ENCODE measurements around the gene SUSD6. TPM values are rescaled to one million over a fixed set of nuclear protein-coding genes. Genes with fewer than 3 reads are reported as not detected.

Gene SUSD6
- total RNA-seq, 1 experiment from 2014 or later, result 21.5 TPM

DNA sequence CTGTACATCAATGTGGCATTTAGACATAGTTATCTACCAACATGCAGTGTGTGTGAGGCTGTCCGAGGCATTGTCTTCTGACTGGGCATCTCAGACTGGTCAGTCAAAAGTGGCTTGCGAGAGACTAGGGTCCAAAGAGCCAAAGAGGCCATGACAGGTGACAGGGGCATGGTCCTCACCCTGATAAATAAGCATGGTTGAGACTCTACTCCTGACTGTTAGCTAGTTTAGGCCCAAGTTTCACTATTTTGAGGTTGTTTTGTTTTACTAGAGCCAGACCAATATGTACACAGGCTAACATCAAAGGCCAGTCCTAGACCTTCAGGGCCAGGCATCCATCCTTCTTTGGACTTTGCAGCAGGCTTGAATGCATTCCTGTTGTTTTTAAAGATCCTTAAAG is 78.6 kb downstream of the SUSD6 start:
- Mint-ChIP-seq H3K4me3 (ENCODE audit: unreplicated experiment) (no peak overlapping the region), H3K36me3 (ENCODE audit: insufficient read depth, unreplicated experiment) (no peaks in the 10 kb centered on the region), H3K9me3 (ENCODE audit: unreplicated experiment) (no peaks in the 10 kb centered on the region), H3K4me1 (ENCODE audit: low read depth, unreplicated experiment) (peaks cover 27% of the 10 kb centered on the region), H3K27me3 (ENCODE audit: insufficient read depth, unreplicated experiment) (no peaks in the 10 kb centered on the region), H3K27ac (ENCODE audit: unreplicated experiment) (no peak overlapping the region)
- DNase-seq, result no peak
- Histone ChIP-seq H3K27me3 (replicated peaks; ENCODE audit: control insufficient read depth, insufficient read depth, low read length) (no peaks in the 10 kb centered on the region), H3K4me1 (peaks cover 34% of the 10 kb centered on the region), H3K9me3 (no peaks in the 10 kb centered on the region), H3K4me3 (ENCODE audit: low read depth, low read length) (no peak overlapping the region), H3K36me3 (ENCODE audit: control insufficient read depth, insufficient read depth, low read length) (no peaks in the 10 kb centered on the region)
- TF ChIP-seq, protein P1, sequence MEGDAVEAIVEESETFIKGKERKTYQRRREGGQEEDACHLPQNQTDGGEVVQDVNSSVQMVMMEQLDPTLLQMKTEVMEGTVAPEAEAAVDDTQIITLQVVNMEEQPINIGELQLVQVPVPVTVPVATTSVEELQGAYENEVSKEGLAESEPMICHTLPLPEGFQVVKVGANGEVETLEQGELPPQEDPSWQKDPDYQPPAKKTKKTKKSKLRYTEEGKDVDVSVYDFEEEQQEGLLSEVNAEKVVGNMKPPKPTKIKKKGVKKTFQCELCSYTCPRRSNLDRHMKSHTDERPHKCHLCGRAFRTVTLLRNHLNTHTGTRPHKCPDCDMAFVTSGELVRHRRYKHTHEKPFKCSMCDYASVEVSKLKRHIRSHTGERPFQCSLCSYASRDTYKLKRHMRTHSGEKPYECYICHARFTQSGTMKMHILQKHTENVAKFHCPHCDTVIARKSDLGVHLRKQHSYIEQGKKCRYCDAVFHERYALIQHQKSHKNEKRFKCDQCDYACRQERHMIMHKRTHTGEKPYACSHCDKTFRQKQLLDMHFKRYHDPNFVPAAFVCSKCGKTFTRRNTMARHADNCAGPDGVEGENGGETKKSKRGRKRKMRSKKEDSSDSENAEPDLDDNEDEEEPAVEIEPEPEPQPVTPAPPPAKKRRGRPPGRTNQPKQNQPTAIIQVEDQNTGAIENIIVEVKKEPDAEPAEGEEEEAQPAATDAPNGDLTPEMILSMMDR (IDR thresholded peaks at IDR 0.05; ENCODE audit: insufficient read depth in 1 of 2, low read depth in 1 of 2, low read length in 1 of 2, severe bottlenecking in 1 of 2, unreplicated experiment in 1 of 2), result no peak
- intact Hi-C loops (cut with micrococcal nuclease; ENCODE audit: unreplicated experiment), result no loop called here
- ChIA-PET CTCF (no interaction called here), POLR2A (no interaction called here)
- no TSS peak for BruUV-seq (replicated peaks)

GRCh38 chr14:69692594-69692993 is 81.2 kb downstream of the SUSD6 start:
- BruUV-seq (replicated peaks), result no TSS peak
- Histone ChIP-seq H3K4me1 (peaks cover 39% of the 10 kb centered on the region), H3K4me3 (ENCODE audit: low read depth, low read length) (no peak overlapping the region), H3K9me3 (no peaks in the 10 kb centered on the region), H3K36me3 (ENCODE audit: control insufficient read depth, insufficient read depth, low read length) (no peaks in the 10 kb centered on the region), H3K27me3 (replicated peaks; ENCODE audit: control insufficient read depth, insufficient read depth, low read length) (no peaks in the 10 kb centered on the region)
- TF ChIP-seq, protein P1 (IDR thresholded peaks at IDR 0.05; ENCODE audit: insufficient read depth in 1 of 2, low read depth in 1 of 2, low read length in 1 of 2, severe bottlenecking in 1 of 2, unreplicated experiment in 1 of 2), result no peak
- Mint-ChIP-seq H3K9me3 (ENCODE audit: unreplicated experiment) (no peaks in the 10 kb centered on the region), H3K4me1 (ENCODE audit: low read depth, unreplicated experiment) (peaks cover 42% of the 10 kb centered on the region), H3K27ac (ENCODE audit: unreplicated experiment) (no peak overlapping the region), H3K36me3 (ENCODE audit: insufficient read depth, unreplicated experiment) (no peaks in the 10 kb centered on the region), H3K4me3 (ENCODE audit: unreplicated experiment) (no peak overlapping the region), H3K27me3 (ENCODE audit: insufficient read depth, unreplicated experiment) (no peaks in the 10 kb centered on the region)
- no peak for DNase-seq
- CTCF ChIA-PET, result interaction anchor here (1.1 kb wide), 1 partner anchor 44 kb away, joined by 4 read pairs; no protein-coding TSS in a partner anchor
- POLR2A ChIA-PET, result no interaction called here
- intact Hi-C loops (cut with micrococcal nuclease; ENCODE audit: unreplicated experiment), result no loop called here

- CTCF ChIA-PET, result interaction anchor here (1.1 kb wide), 1 partner anchor 45 kb away, joined by 4 read pairs; no protein-coding TSS in a partner anchor
- Mint-ChIP-seq H3K9me3 (ENCODE audit: unreplicated experiment) (no peaks in the 10 kb centered on the region), H3K27me3 (ENCODE audit: insufficient read depth, unreplicated experiment) (no peaks in the 10 kb centered on the region), H3K27ac (ENCODE audit: unreplicated experiment) (no peak overlapping the region), H3K4me1 (ENCODE audit: low read depth, unreplicated experiment) (peaks cover 46% of the 10 kb centered on the region), H3K36me3 (ENCODE audit: insufficient read depth, unreplicated experiment) (no peaks in the 10 kb centered on the region), H3K4me3 (ENCODE audit: unreplicated experiment) (no peak overlapping the region)
- H3K4me1 ChIP-seq, result peaks cover 39% of the 10 kb centered on the region
- H3K9me3 ChIP-seq, result no peaks in the 10 kb centered on the region
- H3K27me3 ChIP-seq (replicated peaks; ENCODE audit: control insufficient read depth, insufficient read depth, low read length), result no peaks in the 10 kb centered on the region
- H3K4me3 ChIP-seq (ENCODE audit: low read depth, low read length), result no peak overlapping the region
- intact Hi-C loops (cut with micrococcal nuclease; ENCODE audit: unreplicated experiment), result no loop called here
- no peaks in the 10 kb centered on the region for H3K36me3 ChIP-seq (ENCODE audit: control insufficient read depth, insufficient read depth, low read length)
- no TSS peak for BruUV-seq (replicated peaks)
- POLR2A ChIA-PET, result no interaction called here
- no peak for DNase-seq
- TF ChIP-seq, protein P1 (IDR thresholded peaks at IDR 0.05; ENCODE audit: insufficient read depth in 1 of 2, low read depth in 1 of 2, low read length in 1 of 2, severe bottlenecking in 1 of 2, unreplicated experiment in 1 of 2), result no peak
These were observed 81.7 kb downstream of the SUSD6 start for GRCh38 chr14:69693145-69693544.

Measured in Caco-2 (cell line).